CD14-positive monocyte (primary cell): Measurements from ENCODE around the gene TCF25. TPM values are rescaled to one million over a fixed set of nuclear protein-coding genes. Genes with fewer than 3 reads are reported as not detected.

Source experiments
- DNase-seq, 3 donors: peaks; one replicate each; pipeline ENCODE4 v3.0.0-alpha.2; 2011 to 2022
- H2AFZ ChIP-seq: 2 replicates; pipeline ENCODE4 v1.6.0; 2012; ENCODE audit warnings: mild to moderate bottlenecking, low read depth, low read length, inconsistent platforms; ENCODE audit not compliant: insufficient read depth, poor library complexity, severe bottlenecking
- H3K27ac ChIP-seq, 2 donors: 1 replicate in 1 of 2; 2 replicates in 1 of 2; pipeline ENCODE4 v1.5.1; 2012 to 2013; ENCODE audit warnings: low read length in 2 of 2, control low read depth in 1 of 2, inconsistent platforms in 1 of 2, low read depth in 1 of 2, mild to moderate bottlenecking in 1 of 2
- H3K27me3 ChIP-seq, 2 donors: one replicate each; pipeline versions ENCODE4 v1.6.0 to v1.6.1; 2011 to 2013; ENCODE audit warnings: low read length in 2 of 2; ENCODE audit not compliant: control insufficient read depth in 2 of 2, insufficient read depth in 2 of 2
- H3K36me3 ChIP-seq, 2 donors: replicated peaks in 1 of 2; 1 replicate in 1 of 2; 2 replicates in 1 of 2; pipeline versions ENCODE4 v1.5.1 to v1.6.1; 2012 to 2013; ENCODE audit warnings: low read length in 2 of 2, control low read depth in 1 of 2, inconsistent platforms in 1 of 2, mild to moderate bottlenecking in 1 of 2; ENCODE audit not compliant: insufficient read depth in 2 of 2, control insufficient read depth in 1 of 2
- H3K4me1 ChIP-seq, 2 donors: 1 replicate in 1 of 2; 2 replicates in 1 of 2; pipeline versions ENCODE4 v1.5.1 to v1.6.1; 2012 to 2013; ENCODE audit warnings: low read length in 2 of 2, control low read depth in 1 of 2, inconsistent platforms in 1 of 2, mild to moderate bottlenecking in 1 of 2, moderate library complexity in 1 of 2; ENCODE audit not compliant: insufficient read depth in 2 of 2, control insufficient read depth in 1 of 2
- H3K4me2 ChIP-seq: replicated peaks from 2 replicates; pipeline ENCODE3; 2012; ENCODE audit warnings: low read length, moderate library complexity, mild to moderate bottlenecking; ENCODE audit not compliant: poor library complexity, severe bottlenecking; ENCODE audit errors: extremely low read depth
- H3K4me3 ChIP-seq, 3 experiments: fragments of 200-600 bp in 1 of 3; sonication (generic) in 1 of 3; replicated peaks in 1 of 3; 1 replicate in 2 of 3; 2 replicates in 1 of 3; pipeline ENCODE4 v1.5.1; 2011 to 2013; ENCODE audit warnings: low read length in 3 of 3, mild to moderate bottlenecking in 3 of 3, control low read depth in 2 of 3, low read depth in 2 of 3, inconsistent platforms in 1 of 3, moderate library complexity in 1 of 3
- H3K79me2 ChIP-seq: 2 replicates; pipeline ENCODE4 v1.6.0; 2012; ENCODE audit warnings: mild to moderate bottlenecking, control low read depth, inconsistent platforms, low read length, moderate library complexity; ENCODE audit not compliant: insufficient read depth
- H3K9ac ChIP-seq: 2 replicates; pipeline ENCODE4 v1.6.0; 2017; ENCODE audit warnings: low read length, mild to moderate bottlenecking; ENCODE audit not compliant: insufficient read depth, poor library complexity, severe bottlenecking
- H3K9me3 ChIP-seq, 2 donors: replicated peaks in 1 of 2; 1 replicate in 1 of 2; 2 replicates in 1 of 2; pipeline versions ENCODE4 v1.5.1 to v1.6.1; 2012 to 2013; ENCODE audit warnings: low read length in 2 of 2, control low read depth in 1 of 2; ENCODE audit not compliant: control insufficient read depth in 1 of 2, insufficient read depth in 1 of 2
- H4K20me1 ChIP-seq: 2 replicates; pipeline ENCODE4 v1.6.0; 2012; ENCODE audit warnings: mild to moderate bottlenecking, low read length, control low read depth, moderate library complexity; ENCODE audit not compliant: insufficient read depth
- H3K27ac Mint-ChIP-seq, 7 donors: one replicate each; pipeline ENCODE4 v1.8.0; 2020; ENCODE audit warnings: mild to moderate bottlenecking in 7 of 7, mixed read lengths in 7 of 7, moderate library complexity in 6 of 7, inconsistent platforms in 2 of 7
- H3K27me3 Mint-ChIP-seq, 3 donors: one replicate each; pipeline ENCODE4 v1.8.0; 2021 to 2022; ENCODE audit warnings: low read depth in 3 of 3, mild to moderate bottlenecking in 3 of 3, mixed read lengths in 3 of 3, moderate library complexity in 3 of 3, inconsistent platforms in 1 of 3
- H3K36me3 Mint-ChIP-seq, 2 donors: one replicate each; pipeline ENCODE4 v1.8.0; 2020; ENCODE audit warnings: mixed read lengths in 2 of 2, inconsistent platforms in 1 of 2, mild to moderate bottlenecking in 1 of 2
- H3K4me1 Mint-ChIP-seq: one replicate; pipeline ENCODE4 v1.8.0; 2020; ENCODE audit warnings: mild to moderate bottlenecking, mixed read lengths
- H3K4me3 Mint-ChIP-seq, 2 donors: one replicate each; pipeline ENCODE4 v1.8.0; 2020; ENCODE audit warnings: mild to moderate bottlenecking in 2 of 2, mixed read lengths in 2 of 2, moderate library complexity in 1 of 2
- H3K9me3 Mint-ChIP-seq, 7 donors: one replicate each; pipeline ENCODE4 v1.8.0; 2020 to 2022; ENCODE audit warnings: mixed read lengths in 7 of 7, mild to moderate bottlenecking in 6 of 7, moderate library complexity in 6 of 7, inconsistent platforms in 2 of 7
- WGBS: methylation state at CpG from one replicate; pipeline ENCODE4 v1.1.5; 2013; ENCODE audit warnings: missing lambda C conversion rate; ENCODE audit not compliant: insufficient coverage; 5-methylcytosine and 5-hydroxymethylcytosine counted together
- intact Hi-C, 2 donors: fragments of 100-400 bp; cut with micrococcal nuclease; formaldehyde crosslinking; loops; one replicate each; pipeline versions ENCODE4 v1.15.0 to v1.15.1; 2023
- polyA plus RNA-seq, 3 donors: library from polyadenylated mRNA; depleted of rRNA in 1 of 3; unstranded in 2 of 3; stranded (reverse) in 1 of 3; fragments of 300-500 nt in 2 of 3; fragments of >200 nt in 1 of 3; fragmentation: Illumina TruSeq in 2 of 3; gene quantifications; 1 replicate in 2 of 3; 2 replicates in 1 of 3; pipeline ENCODE4 v1.2.3, GENCODE V29; 2012 to 2021
- TF ChIP-seq, protein P1 (sequence below): fragments of 200-600 bp; IDR thresholded peaks from one replicate; pipeline ENCODE4 v1.8.0; 2022; ENCODE audit warnings: antibody characterized with exemption, mild to moderate bottlenecking

Gene TCF25
- polyA plus RNA-seq, 3 donors: 98.0 to 231 (median 114) TPM

DNA sequence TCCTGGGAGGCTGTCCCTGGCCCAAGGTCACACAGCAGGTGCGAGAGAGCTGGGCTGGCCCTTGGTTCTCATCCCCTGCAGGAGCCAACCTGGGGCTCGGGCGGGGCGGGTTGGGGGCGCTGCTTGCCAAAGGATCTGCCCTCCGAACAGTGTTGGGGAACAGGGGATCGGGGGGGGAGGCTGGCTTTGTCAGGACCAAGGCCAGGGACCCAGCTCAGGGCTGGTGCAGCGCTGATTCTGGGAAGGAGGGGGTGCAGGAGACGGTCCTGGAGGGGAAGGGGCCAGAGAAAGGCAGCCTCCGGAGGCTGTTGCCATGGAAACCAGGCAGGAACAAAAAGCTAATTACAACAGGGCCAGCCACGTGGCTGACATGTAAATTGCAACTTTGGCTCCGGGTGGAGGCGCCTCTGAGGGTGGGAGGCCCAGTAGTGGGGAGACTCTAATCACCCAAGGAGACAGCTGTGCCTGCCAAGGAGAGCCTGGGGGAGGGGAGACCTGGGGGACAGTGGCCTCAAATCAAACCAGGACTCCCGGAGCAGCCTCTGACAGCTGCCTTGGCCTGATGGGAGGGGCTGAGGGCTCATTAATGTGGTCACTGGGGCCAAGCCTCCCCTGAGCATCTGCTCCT is 51.0 kb downstream of the TCF25 start:
- 0% methylated on average over 9 of the region's 14 CpGs for WGBS
- H3K27ac Mint-ChIP-seq: no peak overlapping the region
- H3K4me3 Mint-ChIP-seq: peak overlapping the region; percentile 31 to 82
- intact Hi-C loops: no loop called here
- H3K36me3 ChIP-seq: no peaks in the 10 kb centered on the region
- no peak overlapping the region for H3K9ac ChIP-seq
- no peak overlapping the region for H3K4me3 ChIP-seq
- no peaks in the 10 kb centered on the region for H3K36me3 Mint-ChIP-seq
- peaks cover 0 to 20% of the 10 kb centered on the region in 2 donors for H3K9me3 ChIP-seq
- peaks cover 21% of the 10 kb centered on the region for H3K4me1 Mint-ChIP-seq
- no peaks in the 10 kb centered on the region for H3K79me2 ChIP-seq
- TF ChIP-seq, protein P1, sequence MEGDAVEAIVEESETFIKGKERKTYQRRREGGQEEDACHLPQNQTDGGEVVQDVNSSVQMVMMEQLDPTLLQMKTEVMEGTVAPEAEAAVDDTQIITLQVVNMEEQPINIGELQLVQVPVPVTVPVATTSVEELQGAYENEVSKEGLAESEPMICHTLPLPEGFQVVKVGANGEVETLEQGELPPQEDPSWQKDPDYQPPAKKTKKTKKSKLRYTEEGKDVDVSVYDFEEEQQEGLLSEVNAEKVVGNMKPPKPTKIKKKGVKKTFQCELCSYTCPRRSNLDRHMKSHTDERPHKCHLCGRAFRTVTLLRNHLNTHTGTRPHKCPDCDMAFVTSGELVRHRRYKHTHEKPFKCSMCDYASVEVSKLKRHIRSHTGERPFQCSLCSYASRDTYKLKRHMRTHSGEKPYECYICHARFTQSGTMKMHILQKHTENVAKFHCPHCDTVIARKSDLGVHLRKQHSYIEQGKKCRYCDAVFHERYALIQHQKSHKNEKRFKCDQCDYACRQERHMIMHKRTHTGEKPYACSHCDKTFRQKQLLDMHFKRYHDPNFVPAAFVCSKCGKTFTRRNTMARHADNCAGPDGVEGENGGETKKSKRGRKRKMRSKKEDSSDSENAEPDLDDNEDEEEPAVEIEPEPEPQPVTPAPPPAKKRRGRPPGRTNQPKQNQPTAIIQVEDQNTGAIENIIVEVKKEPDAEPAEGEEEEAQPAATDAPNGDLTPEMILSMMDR: no peak
- DNase-seq: peak in 1 of 3 donors; percentile 47
- H3K27me3 Mint-ChIP-seq: peaks cover 57 to 81% (median 78%) of the 10 kb centered on the region in 3 donors
- no peak overlapping the region for H3K27ac ChIP-seq
- peaks cover 0 to 16% (median 7%) of the 10 kb centered on the region in 7 donors for H3K9me3 Mint-ChIP-seq
- no peak overlapping the region for H2AFZ ChIP-seq
- peaks cover 26% of the 10 kb centered on the region for H4K20me1 ChIP-seq
- H3K27me3 ChIP-seq: peaks cover 29 to 62% of the 10 kb centered on the region in 2 donors
- no peak overlapping the region for H3K4me2 ChIP-seq
- H3K4me1 ChIP-seq: peaks cover 25 to 44% of the 10 kb centered on the region in 2 donors

DNA sequence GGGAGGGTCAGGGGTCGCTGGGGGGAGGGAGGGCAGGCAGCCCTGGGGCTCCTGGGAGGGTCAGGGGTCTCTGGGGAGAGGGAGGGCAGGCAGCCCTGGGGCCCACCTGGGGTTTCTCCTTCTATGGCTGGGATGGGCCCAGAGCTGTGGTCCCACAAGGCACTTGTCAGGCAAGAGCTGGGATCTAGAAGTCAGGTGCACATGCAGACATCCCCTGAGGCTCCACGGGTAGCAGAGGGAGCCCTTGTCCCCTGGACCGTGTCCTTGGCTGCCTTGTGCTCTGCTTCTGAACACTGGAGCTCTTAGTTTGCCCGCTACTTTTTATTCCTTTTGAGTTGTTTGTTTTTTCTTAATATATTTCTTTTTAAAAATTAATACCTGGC is 51.5 kb downstream of the TCF25 start:
- Histone ChIP-seq H2AFZ (no peak overlapping the region), H3K9ac (no peak overlapping the region), H3K79me2 (no peaks in the 10 kb centered on the region), H3K9me3 (peaks cover 0 to 20% of the 10 kb centered on the region in 2 donors), H4K20me1 (peaks cover 26% of the 10 kb centered on the region), H3K36me3 (no peaks in the 10 kb centered on the region), H3K27ac (no peak overlapping the region), H3K4me2 (no peak overlapping the region), H3K4me3 (no peak overlapping the region), H3K4me1 (peaks cover 25 to 44% of the 10 kb centered on the region in 2 donors), H3K27me3 (peaks cover 29 to 56% of the 10 kb centered on the region in 2 donors)
- TF ChIP-seq, protein P1: no peak
- intact Hi-C loops: no loop called here
- peaks cover 21% of the 10 kb centered on the region for H3K4me1 Mint-ChIP-seq
- WGBS: 0% methylated on average over 1 of the region's 4 CpGs
- no peak for DNase-seq
- peaks cover 52 to 79% (median 73%) of the 10 kb centered on the region in 3 donors for H3K27me3 Mint-ChIP-seq
- no peaks in the 10 kb centered on the region for H3K36me3 Mint-ChIP-seq
- H3K9me3 Mint-ChIP-seq: peaks cover 0 to 14% (median 4%) of the 10 kb centered on the region in 7 donors
- H3K27ac Mint-ChIP-seq: no peak overlapping the region
- H3K4me3 Mint-ChIP-seq: peak overlapping the region in 1 of 2 donors; percentile 82
